ENCODE results near the gene MYO3A.

The MYO3A gene

DNA sequence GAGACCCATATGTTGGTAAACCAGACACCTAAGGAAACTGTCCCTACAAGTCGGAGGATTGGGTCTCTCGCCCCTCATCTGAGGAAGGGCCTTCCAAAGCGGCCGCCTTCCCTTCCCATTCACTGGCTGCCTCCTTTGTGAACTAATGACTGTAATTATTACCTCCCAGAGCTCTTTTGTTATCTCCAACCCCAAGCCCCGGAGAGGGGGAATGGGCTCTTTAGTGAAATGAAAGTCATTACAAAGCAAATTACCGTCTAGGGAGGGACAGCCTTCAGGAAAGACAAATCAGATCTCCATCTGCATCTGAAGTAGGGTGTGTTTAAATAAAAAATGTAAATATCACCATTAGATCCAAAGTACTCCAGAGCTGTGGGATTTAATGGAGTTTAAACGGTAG lies 280.0 kb downstream of the MYO3A start:
- no peak for DNase-seq (ENCODE audit: low spot score)

- no peak for DNase-seq (ENCODE audit: low spot score)
Observed at GRCh38 chr10:26214551-26215395, 280.7 kb downstream of the MYO3A start.

DNA sequence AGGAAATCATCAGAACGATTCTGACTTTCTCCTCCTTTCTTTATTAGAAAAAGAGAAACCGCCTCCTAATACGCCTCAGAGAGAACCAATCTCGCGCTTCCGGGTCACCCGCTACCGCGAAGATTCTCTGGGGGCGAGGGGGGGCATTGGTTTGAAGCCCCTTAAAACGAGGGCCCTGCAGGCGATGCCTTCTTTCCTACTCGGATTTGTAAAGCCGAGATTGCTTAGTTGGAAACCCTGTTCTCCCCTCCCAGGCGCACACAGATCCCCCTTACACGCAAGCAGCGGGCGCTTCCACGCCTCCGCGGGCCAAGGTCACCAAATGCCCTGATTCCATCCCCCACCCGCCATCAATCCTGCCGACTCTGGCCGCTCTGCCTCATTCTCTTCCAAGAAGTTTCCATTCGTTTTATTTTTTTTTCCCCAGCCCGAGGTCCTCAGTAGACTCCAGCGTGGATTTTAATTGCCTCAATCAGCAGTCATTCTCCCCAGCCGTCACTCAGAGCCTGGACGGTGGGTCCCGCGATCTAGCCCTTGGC lies 281.4 kb downstream of the MYO3A start:
- no peak for DNase-seq (ENCODE audit: low spot score)

DNA sequence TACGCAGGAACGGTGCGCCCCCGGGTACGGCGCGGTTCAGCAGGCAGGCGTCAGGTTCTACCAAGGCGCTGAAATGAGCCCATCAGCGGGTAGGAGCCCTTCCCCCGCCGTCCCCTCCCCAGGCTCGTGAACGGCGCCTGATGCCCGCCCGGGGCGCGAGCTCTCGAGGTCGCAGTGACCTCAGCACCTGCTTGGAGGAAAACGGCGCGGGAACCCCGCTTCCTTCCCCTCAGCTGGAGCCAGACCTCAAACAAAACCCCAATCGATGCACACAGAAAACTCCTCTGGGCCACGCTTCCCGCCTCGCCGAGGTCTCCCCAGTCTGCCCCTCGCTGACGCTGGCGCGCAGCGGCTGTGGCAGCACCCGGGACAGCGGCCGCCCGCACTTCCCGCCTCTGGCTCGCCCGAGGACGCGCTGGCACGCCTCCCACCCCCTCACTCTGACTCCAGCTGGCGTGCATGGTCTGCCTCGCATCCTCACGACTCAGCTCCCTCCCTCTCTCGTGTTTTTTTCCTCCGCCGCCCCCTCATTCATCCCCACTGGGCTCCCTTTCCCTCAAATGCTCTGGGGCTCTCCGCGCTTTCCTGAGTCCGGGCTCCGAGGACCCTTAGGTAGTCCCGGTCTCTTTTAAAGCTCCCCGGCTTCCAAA lies 282.0 kb downstream of the MYO3A start:
- no peak for DNase-seq (ENCODE audit: low spot score)

DNA sequence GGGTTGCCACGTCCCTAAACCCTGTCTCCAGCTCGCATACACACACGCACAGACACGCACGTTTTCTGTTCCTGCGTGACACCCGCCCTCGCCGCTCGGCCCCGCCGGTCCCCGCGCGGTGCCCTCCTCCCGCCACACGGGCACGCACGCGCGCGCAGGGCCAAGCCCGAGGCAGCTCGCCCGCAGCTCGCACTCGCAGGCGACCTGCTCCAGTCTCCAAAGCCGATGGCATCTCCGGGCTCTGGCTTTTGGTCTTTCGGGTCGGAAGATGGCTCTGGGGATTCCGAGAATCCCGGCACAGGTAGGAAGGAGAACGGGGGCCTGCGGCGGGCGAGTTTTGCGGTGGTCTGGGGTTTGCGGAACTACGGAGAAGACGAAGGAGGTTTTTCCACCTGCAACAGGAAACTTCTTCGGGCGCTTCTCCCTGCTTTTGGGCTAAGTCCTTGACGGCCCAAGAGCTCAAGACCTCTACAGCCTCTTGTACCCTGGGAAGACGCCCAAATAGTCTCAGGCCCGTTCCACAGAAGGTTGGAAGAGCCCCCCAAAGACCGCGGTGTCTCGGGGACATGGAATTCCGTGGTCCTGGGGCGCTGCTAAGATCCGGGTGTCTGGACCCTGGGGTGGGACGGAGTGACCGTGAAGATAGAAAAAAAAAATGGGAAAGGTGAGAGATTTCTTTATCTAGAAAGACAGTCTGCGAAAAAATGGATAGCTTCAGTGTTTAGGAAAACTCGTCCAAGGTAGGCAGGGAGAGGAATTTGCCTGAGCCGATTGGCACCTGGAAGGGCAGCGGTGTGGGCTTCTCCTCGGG lies 282.8 kb downstream of the MYO3A start, which contains the start of gene GAD2:
TSS of gene GAD2 (plus strand) at position 190 of the 811 bp plus-strand sequence. CDS start at position 226, 36 bp downstream.
- no peak for DNase-seq (ENCODE audit: low spot score)

- DNase-seq (ENCODE audit: low spot score) = no peak
Observed at GRCh38 chr10:26217396-26218086, 283.5 kb downstream of the MYO3A start.

DNA sequence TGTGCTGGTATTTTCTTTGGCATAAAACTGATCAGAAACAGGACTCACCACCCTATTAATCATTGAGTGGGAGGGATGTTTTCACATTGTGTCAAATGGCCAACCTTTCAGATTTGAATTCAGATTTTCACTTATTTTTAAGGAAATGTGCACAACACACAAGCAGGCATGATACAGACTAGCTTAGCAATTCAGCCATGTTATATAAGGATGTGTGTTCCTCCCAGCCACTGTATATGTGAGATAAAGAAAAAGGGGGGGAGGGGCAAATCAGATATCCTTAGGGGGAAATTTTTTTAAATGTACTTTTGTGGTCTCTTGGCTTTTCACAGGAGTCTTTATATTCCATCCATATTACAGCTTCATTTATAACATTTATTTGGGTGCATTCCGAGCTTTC lies 285.6 kb downstream of the MYO3A start:
- DNase-seq (ENCODE audit: low spot score) = no peak

DNA sequence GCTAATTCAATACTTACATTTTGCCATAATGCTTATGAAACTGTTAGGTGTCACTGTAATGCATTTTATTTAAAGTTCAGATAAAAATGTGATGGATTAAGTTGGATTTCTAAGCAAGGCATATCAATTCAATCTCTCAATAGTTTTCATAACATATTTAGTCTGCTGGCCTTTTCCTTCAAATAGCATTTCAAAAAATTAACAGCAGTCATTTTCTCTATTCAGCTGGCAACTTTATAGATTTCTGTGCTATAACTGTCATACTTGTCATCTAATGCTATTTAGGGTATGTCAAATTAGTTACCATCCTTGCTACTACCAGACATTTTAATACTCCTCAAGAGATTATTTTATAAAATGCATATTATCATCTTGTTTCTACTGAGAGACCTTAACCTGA lies 286.9 kb downstream of the MYO3A start:
- DNase-seq (ENCODE audit: low spot score) = no peak

DNA sequence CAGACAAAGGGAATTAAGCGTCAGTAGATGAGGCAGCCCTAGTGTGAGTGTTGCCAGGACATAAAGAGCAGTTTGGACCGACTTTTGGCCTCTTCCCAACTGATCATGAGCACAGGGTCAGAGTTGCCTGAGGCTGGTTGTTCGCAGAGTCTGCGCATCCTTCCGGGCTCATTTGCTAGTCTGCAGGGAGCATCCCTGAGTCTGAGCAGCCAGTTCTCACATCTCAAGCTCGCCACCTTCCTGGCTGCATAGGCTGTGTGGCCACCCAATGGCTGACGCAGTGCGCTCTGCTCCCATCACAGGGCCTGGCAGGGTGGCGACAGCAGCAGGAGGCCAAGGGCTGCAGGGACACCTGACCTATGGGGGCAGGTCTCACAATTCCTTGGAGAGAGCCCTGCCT lies 287.5 kb downstream of the MYO3A start:
- DNase-seq (ENCODE audit: low spot score) = no peak

GRCh38 chr10:26222563-26222962 lies 288.5 kb downstream of the MYO3A start:
- no peak for DNase-seq (ENCODE audit: low spot score)

- DNase-seq (ENCODE audit: low spot score) = no peak
Observed at GRCh38 chr10:26225322-26225721, 291.3 kb downstream of the MYO3A start.

GRCh38 chr10:26227786-26228185 lies 293.8 kb downstream of the MYO3A start:
- no peak for DNase-seq (ENCODE audit: low spot score)

- no peak for DNase-seq (ENCODE audit: low spot score)
Observed at GRCh38 chr10:26232174-26232573, 298.1 kb downstream of the MYO3A start.

DNA sequence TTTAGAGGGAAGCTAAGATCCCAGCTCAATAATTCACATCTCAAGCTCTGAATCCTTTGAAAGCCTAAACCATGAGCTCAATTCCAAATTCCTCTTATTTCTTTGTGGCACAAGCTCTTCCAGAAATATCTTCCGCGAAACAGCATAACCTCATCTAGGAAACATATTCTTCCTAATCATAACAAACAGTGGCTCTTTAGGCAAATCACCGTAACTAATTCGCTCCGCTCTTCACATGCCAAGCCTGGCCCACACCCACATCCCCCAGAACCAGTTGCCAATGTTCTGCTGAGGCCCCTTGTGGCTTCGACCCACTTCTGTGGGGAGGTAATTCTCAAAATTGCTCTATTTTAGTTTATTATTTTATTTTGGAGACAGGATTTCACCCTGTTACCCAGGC lies 301.7 kb downstream of the MYO3A start:
- DNase-seq (ENCODE audit: low spot score) = no peak

- no peak for DNase-seq (ENCODE audit: low spot score)
Observed at GRCh38 chr10:26238378-26238777, 304.3 kb downstream of the MYO3A start.

- no peak for DNase-seq (ENCODE audit: low spot score)
Observed at GRCh38 chr10:26242706-26243350, 308.8 kb downstream of the MYO3A start.

- no peak for DNase-seq (ENCODE audit: low spot score)
Observed at GRCh38 chr10:26243351-26243720, 309.3 kb downstream of the MYO3A start.

DNA sequence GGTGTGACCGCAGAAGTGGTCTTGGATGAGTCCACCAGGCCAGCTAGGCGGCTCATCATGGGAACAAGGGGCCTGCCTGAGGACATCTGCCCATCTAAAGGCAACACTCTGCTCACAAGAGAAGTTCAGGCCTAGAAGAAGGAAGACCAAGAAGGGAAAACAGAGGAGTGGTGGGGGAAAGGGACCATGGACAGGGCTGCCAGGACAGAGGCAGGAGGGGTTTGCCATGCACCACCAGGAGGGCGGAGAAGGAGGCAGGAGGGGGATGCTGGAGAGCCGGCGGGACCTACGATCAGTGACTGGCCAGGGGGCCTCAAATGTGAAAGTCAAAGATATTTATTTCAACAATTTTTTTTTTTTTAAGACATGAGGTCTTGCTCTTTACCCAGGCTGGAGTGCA lies 315.7 kb downstream of the MYO3A start:
- no peak for DNase-seq (ENCODE audit: low spot score)

DNA sequence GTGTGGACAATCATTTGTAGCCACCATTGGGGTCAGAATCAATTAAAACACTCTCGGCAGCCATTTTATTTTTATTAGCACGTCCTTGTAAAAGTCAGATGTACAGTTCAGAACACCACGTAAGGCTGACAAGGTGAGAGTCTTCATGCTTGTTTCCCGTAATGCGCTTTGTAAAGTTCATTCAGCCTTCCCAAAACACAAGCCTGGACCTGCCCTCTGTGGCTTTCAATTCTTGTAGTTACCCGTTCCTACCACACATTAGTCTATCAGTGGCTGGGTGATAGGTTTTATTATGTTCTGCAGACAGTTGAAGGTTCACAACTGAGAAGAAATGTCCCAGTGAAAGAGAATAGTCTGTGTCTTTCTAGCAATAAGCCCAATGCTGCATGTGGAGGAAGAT lies 317.9 kb downstream of the MYO3A start:
- DNase-seq (ENCODE audit: low spot score) = no peak

GRCh38 chr10:26254616-26255015 lies 320.6 kb downstream of the MYO3A start:
- DNase-seq (ENCODE audit: low spot score) = no peak

- DNase-seq (ENCODE audit: low spot score) = no peak
Observed at GRCh38 chr10:26259341-26259740, 325.3 kb downstream of the MYO3A start.

Measured in Ammon's horn (tissue), 1 donor.